NCI-H1694 (cell line): Measurements from ENCODE around the gene ENTPD5.
"Not testable (repeated sequence)": the region's sequence is repeated elsewhere in the genome, so short reads cannot be mapped to it uniquely, and the experiment has no call there.

Experiments
- DNase-seq: peaks from one replicate; lab custom pipeline; 2025; lab: John Stamatoyannopoulos, UW

Gene ENTPD5

DNA sequence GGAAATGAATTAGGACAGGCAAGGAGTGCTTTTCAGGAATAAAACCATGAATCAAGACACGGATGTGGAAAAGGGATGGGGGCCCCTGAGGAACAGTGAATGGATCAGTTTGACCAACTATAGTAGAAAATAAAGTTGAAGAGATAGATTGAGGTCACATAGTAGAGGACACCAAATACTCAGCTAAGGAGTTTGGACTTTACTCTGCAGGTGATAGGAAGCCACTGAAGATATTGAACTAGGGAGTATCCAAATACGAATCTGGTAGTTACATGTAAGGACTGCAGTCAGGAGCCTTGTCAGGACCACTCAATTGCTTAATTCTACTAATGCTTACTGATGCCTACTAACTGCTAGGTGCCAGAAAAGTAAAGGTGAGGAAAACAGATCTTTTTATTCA, 20.4 kb downstream of the ENTPD5 start:
- DNase-seq: no peak

GRCh38 chr14:73997944-73998447, 21.1 kb downstream of the ENTPD5 start:
- DNase-seq: no peak

DNA sequence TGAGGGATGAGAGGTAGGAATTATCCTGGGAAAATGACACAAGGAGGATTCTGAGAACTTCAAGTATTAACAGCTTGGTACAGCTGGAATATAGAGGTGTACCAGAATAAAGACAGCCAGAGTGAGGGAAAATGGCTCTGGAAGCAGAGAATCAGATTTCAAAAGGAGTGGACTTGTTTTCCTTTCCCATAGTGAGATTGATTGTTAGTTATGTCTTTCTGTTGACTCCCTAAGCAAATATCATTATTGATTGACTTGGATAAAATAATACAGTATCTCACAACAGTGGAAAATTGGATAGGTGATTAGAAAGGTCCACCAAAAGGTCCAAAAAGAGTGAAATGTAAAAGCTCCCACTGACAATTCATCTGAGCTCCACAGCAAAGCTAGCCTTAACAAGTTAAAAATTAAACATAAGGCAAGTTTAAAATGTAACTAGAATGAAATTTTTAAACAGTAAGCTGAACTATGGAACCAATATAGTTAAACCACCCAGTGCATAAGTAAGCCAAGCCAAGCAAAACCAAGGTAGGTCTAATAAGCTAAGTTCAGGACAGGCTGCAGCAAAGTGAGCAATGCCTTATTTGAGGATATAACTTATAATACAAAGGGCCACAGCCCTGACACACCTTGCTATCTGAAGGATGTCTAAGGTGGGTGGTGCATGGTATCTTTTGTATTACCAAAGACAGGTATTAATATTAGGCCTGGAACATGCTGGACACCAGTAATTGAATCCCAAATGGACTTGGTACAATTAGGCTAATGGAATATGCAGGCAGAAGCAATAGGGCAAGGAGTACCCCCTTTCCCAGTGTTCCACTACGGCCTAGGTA, 21.8 kb downstream of the ENTPD5 start:
- no peak for DNase-seq

DNA sequence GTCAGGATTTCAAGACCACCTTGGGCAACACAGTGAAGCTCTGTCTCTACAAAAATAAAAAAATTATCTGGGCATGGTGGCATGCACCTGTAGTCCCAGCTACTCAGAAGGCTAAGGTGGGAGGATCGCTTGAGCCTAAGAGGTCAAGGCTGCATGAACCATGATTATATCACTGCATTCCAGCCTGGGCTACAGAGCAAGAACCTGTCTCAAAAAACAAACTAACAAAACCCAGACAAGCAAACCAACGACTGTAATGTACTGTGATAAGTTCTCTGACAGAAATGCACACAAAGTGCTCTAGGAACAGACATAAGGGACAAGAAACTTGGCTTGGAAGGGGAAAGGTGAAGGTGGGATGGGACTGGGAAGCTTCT, 22.4 kb downstream of the ENTPD5 start:
- DNase-seq: no peak

DNA sequence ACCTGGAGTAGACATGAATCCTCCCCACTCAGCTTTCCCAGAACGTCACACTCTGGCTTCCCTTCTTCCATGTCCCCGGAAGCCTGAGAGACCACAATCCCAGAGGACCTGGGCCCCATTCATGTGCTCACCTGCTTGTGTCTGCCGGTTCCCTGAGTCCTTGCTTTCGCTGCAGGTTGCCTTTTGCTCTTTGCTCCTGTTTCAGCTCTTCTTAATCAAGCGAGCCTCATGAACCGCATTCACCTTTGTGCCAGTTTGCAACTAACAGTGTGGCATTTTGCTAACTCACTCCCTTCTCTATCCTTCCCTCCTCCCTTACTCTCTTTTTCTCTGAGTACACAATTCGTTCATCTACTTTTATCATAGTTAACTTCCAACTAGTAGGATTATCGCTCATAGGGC, 23.1 kb downstream of the ENTPD5 start:
- no peak for DNase-seq

- DNase-seq: not testable (repeated sequence)
These were observed 24.2 kb downstream of the ENTPD5 start for GRCh38 chr14:73994926-73995325.

- DNase-seq: no peak
These were observed 28.0 kb downstream of the ENTPD5 start for GRCh38 chr14:73991092-73991491.

- DNase-seq: not testable (repeated sequence)
These were observed 30.4 kb downstream of the ENTPD5 start for GRCh38 chr14:73988656-73989055.

DNA sequence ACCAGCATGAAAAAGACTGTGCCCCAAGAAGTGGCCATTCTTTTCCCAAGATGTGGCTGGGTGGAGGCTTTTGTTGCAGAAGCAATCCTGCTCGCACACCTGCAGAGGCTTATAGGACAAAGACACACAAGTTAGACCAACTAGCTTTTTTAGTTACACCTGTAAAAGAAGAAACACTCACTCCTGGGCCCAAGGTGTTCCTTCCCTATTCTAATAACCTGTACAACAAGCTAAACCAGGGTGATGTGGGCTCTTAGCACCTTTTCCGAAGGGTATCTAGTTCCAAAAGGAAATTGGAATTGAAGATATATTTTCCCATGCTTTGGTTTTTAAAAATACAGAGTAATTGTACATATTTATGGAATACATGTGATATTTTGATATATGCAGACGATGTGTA, 31.0 kb downstream of the ENTPD5 start:
- no peak for DNase-seq

DNA sequence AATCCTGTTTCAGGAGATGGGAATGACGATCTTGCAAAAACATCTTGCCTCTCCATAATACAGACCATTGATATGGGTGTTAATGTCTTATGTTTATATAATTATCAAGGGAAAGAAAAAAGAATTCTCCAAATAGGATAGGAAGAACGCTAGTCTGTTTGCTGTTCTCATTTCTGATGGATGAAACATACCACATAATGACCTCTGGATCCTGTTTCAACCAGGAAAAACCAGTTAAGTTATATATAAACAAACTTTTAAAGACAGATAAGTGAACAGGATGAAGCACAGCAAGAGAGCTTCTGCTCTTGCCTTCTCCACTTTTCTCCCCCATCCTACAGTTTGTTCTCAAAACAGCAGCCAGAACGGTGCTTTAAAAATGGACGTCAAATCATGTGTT, 41.2 kb downstream of the ENTPD5 start:
- DNase-seq: no peak

DNA sequence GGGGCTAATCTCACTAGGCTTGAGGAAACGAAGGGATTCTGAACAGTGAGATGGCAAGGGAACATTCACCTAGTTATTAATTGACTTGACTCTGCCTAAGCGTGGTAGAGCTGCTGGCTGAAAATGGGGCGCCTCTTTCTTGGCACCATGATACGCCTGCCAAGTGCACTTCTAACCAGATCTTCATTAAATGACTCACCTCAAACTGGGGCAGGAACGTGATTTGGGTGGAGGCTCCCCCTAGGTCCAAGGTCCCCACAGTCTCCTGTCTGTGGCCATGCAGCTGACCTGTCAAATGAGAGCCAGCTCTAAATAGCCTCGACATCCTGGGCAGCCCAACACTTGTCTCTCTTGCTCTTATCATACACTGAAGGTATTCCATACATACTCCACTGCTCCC, 43.0 kb downstream of the ENTPD5 start:
- DNase-seq: no peak

- DNase-seq: no peak
These were observed 45.6 kb downstream of the ENTPD5 start for GRCh38 chr14:73973497-73973896.

DNA sequence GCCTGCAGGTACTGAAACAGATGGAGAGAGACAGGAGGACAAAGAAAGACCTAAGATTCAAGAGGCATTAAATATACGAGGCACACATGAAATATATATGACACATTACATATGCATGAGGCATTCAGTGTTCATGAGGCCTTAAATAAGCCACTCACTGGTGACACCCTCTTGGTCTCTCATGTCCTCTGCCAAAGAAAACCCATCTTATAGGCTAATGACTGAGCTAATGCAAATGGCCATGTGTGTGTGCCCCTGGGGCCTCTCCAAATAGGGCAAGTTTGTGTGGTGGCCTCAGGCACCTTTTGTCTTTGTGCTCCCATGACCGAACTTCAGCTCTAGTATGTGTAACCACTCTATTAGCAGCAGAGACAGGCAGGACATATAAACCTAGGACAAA, 50.2 kb downstream of the ENTPD5 start:
- DNase-seq: no peak

GRCh38 chr14:73965216-73965615, 53.9 kb downstream of the ENTPD5 start:
- DNase-seq: no peak

DNA sequence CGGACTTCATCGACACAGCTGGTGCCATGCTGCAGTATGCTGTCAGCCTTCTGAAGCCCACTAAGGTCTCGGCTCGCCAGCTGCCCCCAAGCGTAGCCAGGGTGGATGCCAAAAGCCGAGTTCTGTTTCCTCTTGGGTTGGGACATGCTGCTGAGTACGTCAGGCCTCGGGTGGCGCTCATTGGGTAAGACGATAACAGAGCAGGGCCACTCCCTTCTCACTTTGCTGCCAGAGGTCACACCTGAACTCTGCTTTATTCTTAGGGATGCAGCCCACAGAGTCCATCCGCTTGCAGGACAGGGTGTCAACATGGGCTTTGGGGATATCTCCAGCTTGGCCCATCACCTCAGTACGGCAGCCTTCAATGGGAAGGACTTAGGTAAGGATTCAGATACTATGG, 57.9 kb downstream of the ENTPD5 start:
- no peak for DNase-seq

DNA sequence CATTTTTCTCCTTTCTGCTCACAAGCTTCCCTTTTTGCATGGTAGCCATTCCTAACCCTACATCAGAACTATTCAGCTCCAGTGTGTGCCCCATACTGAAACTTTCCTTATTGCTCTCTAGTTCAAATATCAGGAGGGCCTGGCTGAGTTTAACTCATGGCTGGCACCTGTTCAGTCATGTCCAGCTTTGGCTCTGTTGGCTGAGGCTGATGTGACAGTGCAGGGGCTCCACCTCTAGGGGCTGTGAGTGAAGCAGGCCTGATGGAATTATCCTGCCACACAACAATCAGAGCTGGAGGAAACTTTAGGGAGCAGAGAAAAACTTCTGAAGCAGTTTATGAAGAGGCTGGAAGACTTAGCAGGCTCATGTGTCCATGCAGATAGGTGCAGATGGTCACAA, 60.5 kb downstream of the ENTPD5 start:
- DNase-seq: no peak

- DNase-seq: no peak
These were observed 63.4 kb downstream of the ENTPD5 start for GRCh38 chr14:73955674-73956073.

- DNase-seq: no peak
These were observed 65.4 kb downstream of the ENTPD5 start for GRCh38 chr14:73953731-73954130.

DNA sequence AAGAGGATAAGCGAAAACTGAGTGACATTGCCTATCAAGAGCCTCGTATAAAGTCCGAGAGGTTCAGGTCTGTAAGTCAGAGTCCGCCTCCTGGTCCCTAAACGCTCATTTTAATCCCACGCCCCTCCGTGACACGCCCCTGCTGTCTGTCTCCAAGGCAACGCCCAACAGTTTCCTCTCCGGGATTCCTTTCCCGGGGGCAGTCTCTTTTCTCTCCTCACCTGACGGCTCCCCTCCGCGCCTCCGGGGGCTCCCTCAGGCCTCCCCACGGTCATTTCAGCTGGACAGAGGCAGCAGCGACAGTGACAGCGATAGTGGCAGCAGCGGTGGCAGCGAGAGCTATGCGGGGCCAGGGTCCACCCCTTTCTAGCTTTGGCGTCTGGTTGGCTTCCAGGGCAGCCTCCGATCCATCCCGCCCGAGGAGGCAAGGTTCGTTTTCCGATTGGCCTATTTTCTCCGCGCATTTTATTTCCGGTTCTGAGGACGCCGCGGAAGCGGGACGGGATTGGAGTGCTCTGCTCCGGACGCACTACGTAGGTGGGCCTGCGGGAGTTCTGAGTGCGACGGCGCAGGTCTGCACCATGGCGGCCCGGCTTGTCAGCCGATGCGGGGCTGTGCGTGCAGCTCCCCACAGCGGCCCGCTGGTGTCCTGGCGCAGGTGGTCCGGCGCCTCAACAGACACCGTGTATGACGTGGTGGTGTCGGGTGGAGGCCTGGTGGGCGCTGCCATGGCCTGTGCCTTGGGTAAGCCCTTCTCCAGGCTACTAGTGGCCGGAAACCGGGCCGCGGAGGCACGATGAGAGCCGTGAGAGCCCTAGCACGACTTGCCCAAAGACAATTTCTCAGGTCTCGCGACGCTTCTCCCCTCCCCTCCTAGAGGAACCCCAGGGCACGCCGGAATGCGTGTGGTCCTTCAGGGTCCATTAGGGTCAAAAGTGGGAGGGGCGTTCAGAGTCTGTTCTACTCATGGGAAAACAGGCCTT, 69.0 kb downstream of the ENTPD5 start, which contains the start of the genes COQ6 and FAM161B:
COQ6 (plus strand) TSS at position 551 of the 983 bp plus-strand sequence; CDS start at position 582, 31 bp downstream.
FAM161B (minus strand) TSS at position 343 of the 983 bp plus-strand sequence; CDS start at position 275, 68 bp downstream.
- DNase-seq: peak; percentile 99

DNA sequence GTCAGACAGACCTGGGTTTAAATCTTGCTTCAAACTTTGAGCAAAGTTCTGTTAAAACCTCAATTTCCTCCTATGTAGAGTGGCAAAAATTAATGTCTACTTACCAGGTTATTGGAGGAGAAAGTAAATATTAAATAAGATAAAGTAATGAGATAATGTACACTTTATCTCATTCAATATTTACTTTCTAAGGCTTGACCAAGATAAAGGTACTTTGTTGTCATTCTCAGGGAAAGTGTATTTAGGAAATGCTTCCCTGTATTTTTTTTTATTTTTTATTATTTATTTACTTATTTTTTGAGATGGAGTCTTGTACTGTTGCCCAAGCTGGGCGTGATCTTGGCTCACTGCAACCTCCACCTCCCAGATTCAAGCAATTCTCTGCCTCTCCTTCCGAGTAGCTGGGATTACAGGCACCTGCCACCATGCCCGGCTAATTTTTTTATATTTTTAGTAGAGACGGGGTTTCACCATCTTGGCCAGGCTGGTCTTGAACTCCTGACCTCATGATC, 73.9 kb downstream of the ENTPD5 start:
- no peak for DNase-seq

DNA sequence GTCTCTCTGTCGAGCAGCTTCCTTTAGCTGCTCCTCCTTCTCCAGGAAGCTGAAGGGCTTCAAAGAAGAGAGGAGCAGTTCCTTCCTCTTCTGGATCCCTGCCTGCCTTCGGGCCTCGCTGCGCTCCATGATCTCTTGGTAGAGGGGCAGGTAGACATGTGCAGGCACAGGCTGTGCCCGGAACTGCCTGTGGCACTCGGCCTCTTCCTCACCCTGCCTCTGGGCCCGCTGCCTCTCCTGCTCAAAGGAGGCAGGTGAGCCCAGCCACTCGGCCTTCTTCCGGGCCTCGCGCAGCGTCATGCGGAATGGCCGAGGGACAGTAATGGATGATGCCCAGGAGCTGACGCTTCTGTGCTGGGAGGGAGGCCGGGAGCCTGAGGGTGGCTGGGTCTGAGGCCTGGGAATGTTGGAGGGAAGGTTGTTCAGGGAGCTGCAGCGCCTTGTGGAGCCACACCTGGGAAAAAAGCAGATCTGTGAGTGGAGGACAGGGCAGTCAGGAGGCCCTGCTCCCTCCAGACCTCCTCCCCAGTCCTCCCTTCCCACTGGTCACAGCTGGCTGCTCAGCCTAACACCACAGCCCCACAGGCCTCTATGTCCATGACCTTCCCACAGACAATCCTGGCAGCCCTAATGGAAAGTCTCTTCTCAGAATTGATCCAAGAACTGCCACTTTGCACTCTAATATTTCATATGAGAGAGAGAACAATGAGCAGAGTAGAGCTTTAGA, 74.5 kb downstream of the ENTPD5 start:
- DNase-seq: no peak

DNA sequence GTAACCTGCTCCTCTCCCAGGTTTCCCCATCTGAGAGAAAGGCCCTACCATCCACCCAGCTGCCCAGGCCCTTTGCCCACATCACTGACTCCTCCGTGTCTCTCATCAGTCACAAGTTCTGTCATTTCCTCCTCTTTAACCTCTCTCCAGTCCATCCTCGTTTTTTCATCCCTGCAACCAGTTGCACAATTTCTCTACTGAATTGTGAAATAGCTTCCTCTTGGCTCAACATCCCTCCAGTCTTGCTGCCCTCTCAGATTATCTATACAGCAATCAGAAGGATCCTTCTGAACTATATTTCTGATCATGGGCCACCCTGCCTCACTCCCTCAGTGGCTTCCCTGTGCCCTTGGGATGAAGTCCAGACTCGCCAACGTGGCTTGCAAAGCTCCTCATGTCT, 76.0 kb downstream of the ENTPD5 start:
- DNase-seq: no peak
